GM23338 (cell line): Measurements from ENCODE around the gene ZSCAN18. TPM values are rescaled to one million over a fixed set of nuclear protein-coding genes. Genes with fewer than 3 reads are reported as not detected.

ENCODE experiments used
- ATAC-seq: fragments of 200-7000 bp; cut with Tn5 transposase; 3 replicates; pipeline ENCODE4 v1.9.1; 2020
- DNase-seq: peaks from one replicate; pipeline ENCODE4 v3.0.0-alpha.2; 2015; ENCODE audit warnings: low spot score
- H2AFZ ChIP-seq: fragments of 200-600 bp; sonication (generic); 2 replicates; pipeline ENCODE4 v1.8.0; 2016; ENCODE audit warnings: antibody characterized with exemption, mild to moderate bottlenecking, moderate library complexity
- H3F3A ChIP-seq: fragments of 200-600 bp; sonication (generic); replicated peaks from 2 replicates; pipeline ENCODE4 v1.8.0; 2017; ENCODE audit warnings: antibody characterized with exemption, mixed run types, low read depth
- H3K27ac ChIP-seq: fragments of 200-600 bp; sonication (generic); 2 replicates; pipeline ENCODE4 v1.6.1; 2016; ENCODE audit warnings: low read depth
- H3K27me3 ChIP-seq: fragments of 200-600 bp; sonication (generic); 2 replicates; pipeline ENCODE4 v1.8.0; 2016; ENCODE audit warnings: mild to moderate bottlenecking, mixed run types, moderate library complexity; ENCODE audit not compliant: insufficient read depth
- H3K36me3 ChIP-seq: fragments of 200-600 bp; sonication (generic); 2 replicates; pipeline ENCODE4 v1.8.0; 2016; ENCODE audit warnings: mild to moderate bottlenecking; ENCODE audit not compliant: insufficient read depth
- H3K4me1 ChIP-seq: fragments of 200-600 bp; sonication (generic); 2 replicates; pipeline ENCODE4 v1.8.0; 2016; ENCODE audit warnings: mild to moderate bottlenecking, moderate library complexity; ENCODE audit not compliant: insufficient read depth
- H3K4me2 ChIP-seq: fragments of 200-600 bp; sonication (generic); 2 replicates; pipeline ENCODE4 v1.7.1; 2017; ENCODE audit warnings: mixed run types
- H3K4me3 ChIP-seq: fragments of 200-600 bp; sonication (generic); 2 replicates; pipeline ENCODE4 v1.6.1; 2016; ENCODE audit warnings: mixed run types
- H3K79me2 ChIP-seq: fragments of 200-600 bp; sonication (generic); replicated peaks from 2 replicates; pipeline ENCODE4 v1.8.0; 2017; ENCODE audit warnings: mild to moderate bottlenecking; ENCODE audit not compliant: insufficient read depth
- H3K9me2 ChIP-seq: fragments of 200-600 bp; sonication (generic); 2 replicates; pipeline ENCODE4 v1.8.0; 2017; ENCODE audit not compliant: insufficient read depth
- H4K20me1 ChIP-seq: fragments of 200-600 bp; sonication (generic); replicated peaks from 2 replicates; pipeline ENCODE4 v1.8.0; 2017; ENCODE audit warnings: mild to moderate bottlenecking; ENCODE audit not compliant: insufficient read depth
- H3K27ac Mint-ChIP-seq: 2 replicates; pipeline ENCODE4 v1.8.0; 2020; ENCODE audit warnings: inconsistent platforms, mild to moderate bottlenecking, moderate library complexity, mixed read lengths
- H3K27me3 Mint-ChIP-seq: 3 replicates; pipeline ENCODE4 v1.8.0; 2022; ENCODE audit warnings: low read depth, mild to moderate bottlenecking, moderate library complexity, mixed read lengths, inconsistent platforms; ENCODE audit not compliant: insufficient read depth, poor library complexity
- H3K36me3 Mint-ChIP-seq: 3 replicates; pipeline ENCODE4 v1.8.0; 2021; ENCODE audit warnings: low read depth, mild to moderate bottlenecking, inconsistent platforms, moderate library complexity, mixed read lengths
- H3K4me1 Mint-ChIP-seq: 3 replicates; pipeline ENCODE4 v1.8.0; 2020; ENCODE audit warnings: mild to moderate bottlenecking, inconsistent platforms, mixed read lengths
- H3K4me3 Mint-ChIP-seq: 3 replicates; pipeline ENCODE4 v1.8.0; 2021; ENCODE audit warnings: moderate library complexity, mild to moderate bottlenecking, inconsistent platforms, mixed read lengths
- H3K9me3 Mint-ChIP-seq: 3 replicates; pipeline ENCODE4 v1.8.0; 2020; ENCODE audit warnings: moderate library complexity, mild to moderate bottlenecking, inconsistent platforms, mixed read lengths
- CTCF ChIP-seq, 2 experiments: fragments of 200-600 bp in 1 of 2; sonication (generic) in 1 of 2; conservative IDR thresholded peaks; 2 replicates each; pipeline versions ENCODE4 v1.5.1 to v1.6.1; 2016 to 2017; ENCODE audit warnings: antibody characterized with exemption in 2 of 2, low read depth in 2 of 2, mild to moderate bottlenecking in 2 of 2, moderate library complexity in 1 of 2
- ETS1 ChIP-seq: IDR thresholded peaks from 2 replicates; pipeline ENCODE4 v1.6.1; 2016; ENCODE audit warnings: antibody characterized with exemption
- EZH2phosphoT487 ChIP-seq: fragments of 200-600 bp; sonication (generic); IDR thresholded peaks from one replicate; pipeline ENCODE4 v1.8.1; 2018; ENCODE audit warnings: antibody characterized with exemption; ENCODE audit not compliant: unreplicated experiment
- ZNF114 ChIP-seq: fragments of 250-450 bp; sonication (Bioruptor Pico); IDR thresholded peaks from 2 replicates; pipeline ENCODE4 v1.5.0; 2020; ENCODE audit warnings: mild to moderate bottlenecking, moderate library complexity
- ZNF462 ChIP-seq: fragments of 250-450 bp; sonication (Bioruptor Pico); IDR thresholded peaks from 2 replicates; pipeline ENCODE4 v1.5.0; 2020; ENCODE audit warnings: mild to moderate bottlenecking, moderate library complexity
- polyA plus RNA-seq: library from polyadenylated mRNA; unstranded; fragments of >200 nt; fragmentation: Nextera tagmentation; extraction: Ambion mirVana; gene quantifications from 2 replicates; pipeline ENCODE4 v1.2.1, GENCODE V29; 2016
- total RNA-seq: library from RNA; depleted of rRNA; stranded (reverse); fragments of >200 nt; shearing (Covaris generic); gene quantifications from 2 replicates; pipeline ENCODE4 v1.2.3, GENCODE V29; 2014

Gene ZSCAN18
- total and polyA plus RNA-seq, 2 experiments from 2014 or later = 25.1 to 75.0 TPM

- H3K4me1 ChIP-seq = no peaks in the 10 kb centered on the region; the same call in none of the 2 replicates
- H3K4me2 ChIP-seq = peak overlapping the region; percentile 91
- Mint-ChIP-seq H3K4me3 (peak overlapping the region; percentile 72), H3K4me1 (peaks cover 12% of the 10 kb centered on the region), H3K27me3 (peaks cover 9% of the 10 kb centered on the region), H3K36me3 (peaks cover 20% of the 10 kb centered on the region), H3K27ac (peak overlapping the region; percentile 99), H3K9me3 (peaks cover 38% of the 10 kb centered on the region)
- no peaks in the 10 kb centered on the region for H3K36me3 ChIP-seq
- ATAC-seq (peak; percentile 7), DNase-seq (no peak)
- H3K27me3 ChIP-seq = no peaks in the 10 kb centered on the region
- no peak overlapping the region; the same call in 1 of the 2 replicates for H3K27ac ChIP-seq
- no peaks in the 10 kb centered on the region for H3K9me2 ChIP-seq
- no peaks in the 10 kb centered on the region for H4K20me1 ChIP-seq
- H2AFZ ChIP-seq = no peak overlapping the region
- H3F3A ChIP-seq = no peaks in the 10 kb centered on the region
- TF ChIP-seq ETS1 (no peak), CTCF (conservative IDR thresholded peaks at IDR 0.05; ENCODE audit: low read depth in 2 of 2) (no peak), ZNF462 (CRISPR knock-in tag) (no peak), ZNF114 (CRISPR knock-in tag) (no peak), EZH2phosphoT487 (no peak)
- peak overlapping the region; percentile 94 for H3K4me3 ChIP-seq
- H3K79me2 ChIP-seq = peaks cover 16% of the 10 kb centered on the region
These were observed 682 bp downstream of the ZSCAN18 start for GRCh38 chr19:58097349-58097748.
